Tibial nerve (tissue), 4 donors: ENCODE data around the gene UBXN2A.

Experiments
- CTCF ChIP-seq, 5 experiments: fragments of 200-600 bp in 3 of 5; fragments of 450-650 bp in 2 of 5; sonication (generic) in 3 of 5; IDR thresholded peaks; one replicate each; pipeline ENCODE4 v1.5.1; 2016 to 2019; ENCODE audit warnings: antibody characterized with exemption in 5 of 5, mild to moderate bottlenecking in 3 of 5, moderate library complexity in 2 of 5
- EP300 ChIP-seq, 2 donors: sonication (generic); formaldehyde crosslinking; IDR thresholded peaks; one replicate each; pipeline ENCODE4 v1.6.1; 2017; ENCODE audit warnings: antibody characterized with exemption in 2 of 2, mild to moderate bottlenecking in 1 of 2
- POLR2A ChIP-seq, 2 donors: fragments of 450-650 bp; IDR thresholded peaks; one replicate each; pipeline ENCODE4 v1.6.1; 2017; ENCODE audit warnings: antibody characterized with exemption in 2 of 2, mild to moderate bottlenecking in 2 of 2, moderate library complexity in 2 of 2

DNA sequence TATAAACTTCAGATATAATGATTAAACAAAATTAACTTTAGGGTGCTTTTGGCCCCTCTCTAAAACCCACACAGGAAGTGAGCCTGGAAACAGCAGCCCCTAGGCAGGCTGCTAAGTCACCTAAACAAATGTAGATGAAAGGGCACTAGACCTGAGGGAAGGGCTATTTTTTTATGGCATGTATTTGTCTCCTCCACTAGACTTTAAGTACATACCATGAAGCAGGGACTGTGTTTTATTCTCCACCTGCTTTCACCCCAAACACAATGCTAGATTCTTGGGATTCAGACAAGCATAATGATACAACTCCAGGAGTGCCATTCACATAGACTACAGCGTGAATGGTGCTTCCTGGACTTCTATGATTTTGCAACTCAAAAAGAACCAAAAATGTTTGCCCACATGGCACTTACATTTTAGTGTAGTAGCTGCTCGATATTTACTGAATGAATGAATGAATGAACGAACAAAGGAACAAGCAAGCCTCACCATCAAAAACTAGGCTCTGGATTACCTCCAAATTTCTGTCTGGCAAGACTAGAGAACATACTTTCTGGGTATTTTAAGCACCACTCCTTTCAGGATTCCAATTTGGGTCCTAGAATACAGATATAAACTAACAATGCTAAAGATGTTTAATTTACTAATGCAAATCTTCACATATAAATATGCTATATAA is 23.4 kb upstream of the UBXN2A start:
- no peak for TF ChIP-seq POLR2A (IDR thresholded peaks at IDR 0.05)
- no peak for TF ChIP-seq CTCF (IDR thresholded peaks at IDR 0.05)
- no peak for TF ChIP-seq EP300 (IDR thresholded peaks at IDR 0.05)
